D721Med (cell line): ENCODE data around the gene NOTCH4.

ENCODE experiments used
- DNase-seq: peaks from one replicate; pipeline ENCODE4 v3.0.0; 2011; ENCODE audit warnings: low spot score; ENCODE audit not compliant: insufficient read length
- FAIRE-seq: peaks from 2 replicates; lab custom pipeline; 2011; peaks lifted over from hg19 to GRCh38; lab: Jason Lieb, UNC
- TF ChIP-seq, protein P1 (sequence below): IDR thresholded peaks from 2 replicates; pipeline ENCODE4 v1.5.1; 2012; ENCODE audit warnings: mild to moderate bottlenecking, control low read depth; ENCODE audit not compliant: insufficient read depth; ENCODE audit errors: missing control alignments

NOTCH4 gene

DNA sequence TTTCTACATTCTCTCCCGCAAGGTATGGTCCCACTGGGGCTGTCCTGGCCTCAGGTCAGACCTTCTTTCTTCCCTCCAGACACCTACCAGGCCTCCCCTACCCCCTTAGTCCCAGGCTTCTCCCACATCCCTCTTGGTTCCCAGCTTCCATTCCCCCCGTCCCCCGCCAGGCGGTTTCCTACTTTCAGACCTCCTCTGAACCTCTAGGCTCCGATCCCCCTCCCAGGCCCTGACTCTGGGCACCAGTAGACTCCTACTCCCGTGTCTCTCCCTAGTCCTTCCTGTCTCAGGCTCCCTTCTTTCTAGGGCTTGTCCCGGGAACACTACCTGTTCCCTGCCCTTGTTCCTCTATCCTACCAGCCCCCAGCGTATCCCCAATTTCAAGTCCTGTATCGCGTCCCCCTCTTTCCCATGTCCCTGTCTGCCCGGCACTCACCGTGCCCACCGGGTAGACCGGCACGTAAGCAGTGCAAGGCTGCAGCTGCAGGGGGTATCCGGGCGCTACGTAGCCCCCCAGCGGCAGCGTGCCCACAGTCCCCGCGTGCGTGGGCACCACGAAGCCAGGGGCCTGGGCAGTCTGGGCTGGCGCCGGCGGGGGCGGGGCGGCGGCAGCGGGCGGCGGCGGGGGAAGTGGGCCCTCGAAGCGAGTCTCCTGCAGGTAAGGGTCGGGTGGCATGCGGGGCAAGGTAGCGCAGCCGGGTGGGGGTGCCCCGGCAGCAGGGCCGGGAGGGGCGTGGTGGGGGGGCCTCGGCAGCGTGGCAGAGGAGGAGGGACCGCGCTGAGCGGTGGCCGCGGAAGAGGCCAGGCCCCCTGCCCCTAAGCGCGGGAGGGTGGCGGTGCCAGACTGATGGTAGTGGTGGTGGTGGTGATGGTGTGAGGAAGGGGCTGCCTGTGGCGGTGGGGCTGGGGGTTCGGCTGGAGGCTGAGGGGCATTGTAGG is 73.7 kb downstream of the NOTCH4 start:
- TF ChIP-seq, protein P1, sequence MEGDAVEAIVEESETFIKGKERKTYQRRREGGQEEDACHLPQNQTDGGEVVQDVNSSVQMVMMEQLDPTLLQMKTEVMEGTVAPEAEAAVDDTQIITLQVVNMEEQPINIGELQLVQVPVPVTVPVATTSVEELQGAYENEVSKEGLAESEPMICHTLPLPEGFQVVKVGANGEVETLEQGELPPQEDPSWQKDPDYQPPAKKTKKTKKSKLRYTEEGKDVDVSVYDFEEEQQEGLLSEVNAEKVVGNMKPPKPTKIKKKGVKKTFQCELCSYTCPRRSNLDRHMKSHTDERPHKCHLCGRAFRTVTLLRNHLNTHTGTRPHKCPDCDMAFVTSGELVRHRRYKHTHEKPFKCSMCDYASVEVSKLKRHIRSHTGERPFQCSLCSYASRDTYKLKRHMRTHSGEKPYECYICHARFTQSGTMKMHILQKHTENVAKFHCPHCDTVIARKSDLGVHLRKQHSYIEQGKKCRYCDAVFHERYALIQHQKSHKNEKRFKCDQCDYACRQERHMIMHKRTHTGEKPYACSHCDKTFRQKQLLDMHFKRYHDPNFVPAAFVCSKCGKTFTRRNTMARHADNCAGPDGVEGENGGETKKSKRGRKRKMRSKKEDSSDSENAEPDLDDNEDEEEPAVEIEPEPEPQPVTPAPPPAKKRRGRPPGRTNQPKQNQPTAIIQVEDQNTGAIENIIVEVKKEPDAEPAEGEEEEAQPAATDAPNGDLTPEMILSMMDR, result no peak
- DNase-seq, result no peak
- FAIRE-seq, result no peak

DNA sequence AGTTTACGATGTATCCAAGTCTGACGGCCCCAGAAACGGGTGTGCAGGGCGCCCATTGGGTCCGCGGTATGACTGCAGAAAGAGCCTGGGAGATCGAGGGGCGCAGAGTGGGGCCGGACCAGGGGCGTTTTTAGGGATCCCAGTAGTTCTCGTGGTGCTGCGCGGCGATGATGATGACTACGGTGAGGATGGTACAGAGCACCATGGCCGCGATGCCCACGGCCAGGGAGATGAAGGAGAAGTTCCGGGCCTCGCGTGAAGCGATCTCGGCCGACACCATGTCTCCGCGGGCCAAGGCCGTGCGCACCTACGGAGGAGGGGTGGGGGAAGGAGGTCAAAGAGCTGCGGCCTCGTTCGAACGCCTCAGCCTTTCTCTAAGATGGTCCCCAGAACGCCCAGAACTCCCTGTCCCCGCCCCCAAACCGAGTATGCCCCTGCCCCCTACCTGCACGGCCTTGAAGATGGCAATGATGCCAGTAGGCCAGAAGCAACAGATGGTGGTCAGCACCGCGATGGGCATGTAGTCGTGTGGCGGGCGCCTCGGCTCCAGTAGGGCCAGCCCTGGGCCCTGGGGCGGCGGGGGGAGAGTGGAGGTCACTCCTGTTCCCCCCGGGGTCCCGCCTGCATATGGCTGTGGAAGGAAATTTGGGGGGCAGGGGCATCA is 74.6 kb downstream of the NOTCH4 start:
- TF ChIP-seq, protein P1, result no peak
- no peak for DNase-seq
- FAIRE-seq, result no peak

DNA sequence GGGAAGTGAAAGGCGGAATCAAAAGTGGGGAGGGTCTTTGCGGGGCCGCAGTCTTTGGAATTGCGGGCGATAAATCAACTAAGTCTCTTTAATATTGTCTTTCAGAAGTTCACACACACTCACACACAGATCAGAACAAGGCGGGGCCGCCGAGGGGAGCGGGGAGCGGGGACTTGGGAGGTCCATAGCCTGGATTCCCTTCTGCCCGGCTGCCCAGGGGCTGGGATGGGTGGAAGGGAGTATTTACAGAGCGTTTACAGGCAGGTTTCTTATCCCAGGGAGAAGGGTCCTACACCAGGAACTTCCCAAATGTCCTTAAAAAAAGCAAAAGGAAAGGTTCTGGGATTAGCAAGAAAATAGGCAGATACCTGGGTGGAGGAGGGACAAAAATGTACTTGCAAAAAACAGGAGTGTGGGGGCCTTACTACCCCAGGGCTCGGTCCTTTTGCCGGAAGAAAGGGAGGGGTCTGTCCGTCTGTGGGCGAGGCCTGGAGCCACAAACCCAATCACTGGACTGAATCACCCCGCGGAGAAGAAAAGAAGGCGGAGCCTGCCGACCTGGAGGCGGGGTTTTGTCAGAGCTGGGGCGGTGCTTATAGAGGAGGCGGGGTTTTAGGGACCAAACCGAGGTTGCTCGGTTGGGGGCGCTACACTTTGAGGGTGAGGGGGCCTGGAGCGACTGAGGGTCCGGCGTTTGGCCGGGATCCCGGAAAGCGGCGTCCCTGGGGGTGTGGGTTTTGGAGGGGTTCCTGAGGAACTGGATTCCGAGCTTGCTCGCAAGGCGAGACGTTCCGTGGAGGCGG is 75.4 kb downstream of the NOTCH4 start:
- DNase-seq, result no peak
- TF ChIP-seq, protein P1, result no peak
- no peak for FAIRE-seq

DNA sequence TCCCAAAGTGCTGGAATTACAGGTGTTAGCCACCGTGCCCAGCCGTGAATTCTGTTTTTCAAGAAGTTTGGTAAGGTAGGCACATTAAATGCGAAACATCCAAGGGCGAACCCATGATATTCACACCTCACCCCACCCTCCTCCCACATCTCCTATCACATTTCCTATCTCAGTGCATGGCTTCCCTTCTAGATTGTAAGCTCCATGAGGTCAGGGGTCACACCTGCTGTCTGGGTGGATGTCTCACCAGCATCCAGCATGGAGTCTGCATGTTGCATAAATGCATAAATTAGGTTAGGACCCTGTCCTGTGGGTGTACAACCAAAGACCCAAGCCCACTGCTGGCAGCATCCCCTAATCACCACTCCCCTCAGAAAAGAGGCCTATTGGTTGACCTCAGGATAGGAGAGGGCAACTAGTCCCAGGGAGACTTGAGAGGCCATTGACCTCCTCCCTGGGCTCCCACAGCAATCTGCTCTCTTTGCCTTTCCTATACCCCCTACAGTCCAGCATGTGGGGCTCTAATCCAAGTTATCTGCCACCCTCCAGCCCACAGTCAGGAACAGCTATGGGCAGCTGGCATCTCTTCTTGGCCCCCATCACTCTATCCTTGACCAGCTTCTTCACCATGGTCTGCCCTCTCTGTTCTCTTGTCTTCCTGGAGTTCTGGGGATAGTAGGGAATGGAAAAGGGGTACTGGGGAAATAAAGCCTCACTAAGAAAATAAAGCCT is 76.3 kb downstream of the NOTCH4 start:
- DNase-seq (no peak), FAIRE-seq (no peak)
- TF ChIP-seq, protein P1, result no peak

GRCh38 chr6:32146687-32147086 is 77.2 kb downstream of the NOTCH4 start:
- FAIRE-seq (no peak), DNase-seq (no peak)
- TF ChIP-seq, protein P1, result no peak

DNA sequence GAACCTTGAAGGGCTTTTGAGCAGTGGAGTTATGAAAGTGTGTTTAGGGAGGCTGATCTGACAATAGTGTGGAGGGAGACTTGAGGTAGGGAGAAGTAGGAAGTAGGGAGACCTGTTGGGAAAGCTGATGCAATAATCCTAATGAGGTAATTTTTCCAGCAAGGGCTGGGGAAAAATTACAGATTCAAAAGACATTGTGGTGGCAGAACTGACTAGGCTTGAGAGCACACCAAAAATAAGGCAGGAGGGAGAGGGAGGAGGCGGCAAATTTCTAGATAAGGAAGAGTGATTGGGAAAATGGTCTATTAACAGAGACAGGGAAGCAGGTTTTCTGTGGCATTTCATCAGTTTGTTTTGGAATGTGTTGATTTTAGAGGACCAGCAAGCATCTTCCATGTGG is 77.6 kb downstream of the NOTCH4 start:
- DNase-seq (no peak), FAIRE-seq (no peak)
- TF ChIP-seq, protein P1, result no peak
